Neural cell (in vitro differentiated cells): ENCODE measurements around the gene NSUN6.

Source experiments
- CTCF ChIP-seq: fragments of 450-650 bp; IDR thresholded peaks from 2 replicates; pipeline ENCODE4 v1.5.1; 2014; ENCODE audit warnings: antibody characterized with exemption, mild to moderate bottlenecking, moderate library complexity; ENCODE audit not compliant: poor library complexity, severe bottlenecking
- EP300 ChIP-seq: fragments of 450-650 bp; conservative IDR thresholded peaks from 2 replicates; pipeline ENCODE4 v1.6.1; 2014; ENCODE audit warnings: antibody characterized with exemption, mild to moderate bottlenecking, moderate library complexity; ENCODE audit not compliant: poor library complexity, severe bottlenecking
- EZH2 ChIP-seq: fragments of 200-600, 300-800 bp; shearing (Covaris generic), sonication (generic); IDR thresholded peaks from 2 replicates; pipeline ENCODE4 v1.6.1; 2014; ENCODE audit warnings: antibody characterized with exemption, low read length, borderline replicate concordance, mild to moderate bottlenecking; ENCODE audit not compliant: insufficient read depth, poor library complexity, severe bottlenecking
- MXI1 ChIP-seq: fragments of 450-650 bp; conservative IDR thresholded peaks from 2 replicates; pipeline ENCODE4 v1.6.1; 2014; ENCODE audit warnings: antibody characterized with exemption, mild to moderate bottlenecking; ENCODE audit not compliant: poor library complexity, severe bottlenecking
- POLR2AphosphoS5 ChIP-seq: IDR thresholded peaks from 2 replicates; pipeline ENCODE4 v1.6.1; 2012
- RAD21 ChIP-seq: fragments of 450-650 bp; conservative IDR thresholded peaks from 2 replicates; pipeline ENCODE4 v1.6.1; 2014; ENCODE audit warnings: antibody characterized with exemption, mild to moderate bottlenecking, moderate library complexity
- SMC3 ChIP-seq: fragments of 450-650 bp; conservative IDR thresholded peaks from 2 replicates; pipeline ENCODE4 v1.6.1; 2014; ENCODE audit warnings: antibody characterized with exemption, mild to moderate bottlenecking, moderate library complexity; ENCODE audit not compliant: poor library complexity
- TAF1 ChIP-seq: IDR thresholded peaks from 2 replicates; pipeline ENCODE4 v1.6.1; 2012; ENCODE audit warnings: low read depth
- TF ChIP-seq, protein P1 (sequence below): IDR thresholded peaks from 2 replicates; pipeline ENCODE4 v1.6.1; 2012; ENCODE audit warnings: borderline replicate concordance

DNA sequence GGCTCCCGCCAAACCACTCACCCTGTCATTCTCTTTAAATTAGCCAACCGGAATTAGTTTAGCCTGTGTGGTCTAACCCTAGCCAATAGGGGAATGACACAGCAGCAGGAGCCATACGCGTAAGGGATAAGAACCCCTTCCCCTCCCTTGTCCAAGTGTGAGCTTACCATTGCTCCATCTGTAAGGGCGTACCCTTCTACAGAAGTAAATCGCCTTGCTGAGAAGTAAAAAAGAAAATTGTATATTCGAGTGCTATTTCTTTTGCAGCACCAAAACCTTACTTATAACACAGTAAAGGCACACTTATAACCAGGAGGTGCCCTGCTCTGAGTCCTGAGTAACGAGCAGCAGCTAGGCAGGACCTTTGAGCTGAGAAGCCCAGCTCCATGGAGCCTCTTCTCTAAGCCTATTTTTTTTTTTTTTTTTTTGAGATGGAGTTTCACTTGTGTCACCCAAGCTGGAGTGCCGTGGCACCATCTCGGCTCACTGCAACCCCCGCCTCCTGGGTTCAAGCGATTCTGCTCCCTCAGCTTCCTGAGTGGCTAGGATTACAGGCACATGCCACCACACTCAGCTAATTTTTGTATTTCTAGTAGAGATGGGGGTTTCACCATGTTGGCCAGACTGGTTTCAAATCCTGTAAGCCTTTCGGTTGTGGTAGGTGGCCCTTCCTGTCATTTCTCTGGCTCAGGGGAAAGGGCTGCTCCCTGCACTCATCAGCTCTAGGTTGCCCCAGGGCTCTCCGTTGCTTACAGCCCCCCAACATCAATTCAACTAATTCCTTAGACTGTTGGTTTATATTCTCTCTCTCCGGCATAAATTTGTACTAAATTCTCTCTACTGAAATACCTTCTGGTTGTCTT is 73.3 kb downstream of the NSUN6 start:
- TF ChIP-seq POLR2AphosphoS5 = no peak
- TF ChIP-seq TAF1 = no peak
- TF ChIP-seq CTCF = no peak
- no peak for TF ChIP-seq EP300
- TF ChIP-seq, protein P1, sequence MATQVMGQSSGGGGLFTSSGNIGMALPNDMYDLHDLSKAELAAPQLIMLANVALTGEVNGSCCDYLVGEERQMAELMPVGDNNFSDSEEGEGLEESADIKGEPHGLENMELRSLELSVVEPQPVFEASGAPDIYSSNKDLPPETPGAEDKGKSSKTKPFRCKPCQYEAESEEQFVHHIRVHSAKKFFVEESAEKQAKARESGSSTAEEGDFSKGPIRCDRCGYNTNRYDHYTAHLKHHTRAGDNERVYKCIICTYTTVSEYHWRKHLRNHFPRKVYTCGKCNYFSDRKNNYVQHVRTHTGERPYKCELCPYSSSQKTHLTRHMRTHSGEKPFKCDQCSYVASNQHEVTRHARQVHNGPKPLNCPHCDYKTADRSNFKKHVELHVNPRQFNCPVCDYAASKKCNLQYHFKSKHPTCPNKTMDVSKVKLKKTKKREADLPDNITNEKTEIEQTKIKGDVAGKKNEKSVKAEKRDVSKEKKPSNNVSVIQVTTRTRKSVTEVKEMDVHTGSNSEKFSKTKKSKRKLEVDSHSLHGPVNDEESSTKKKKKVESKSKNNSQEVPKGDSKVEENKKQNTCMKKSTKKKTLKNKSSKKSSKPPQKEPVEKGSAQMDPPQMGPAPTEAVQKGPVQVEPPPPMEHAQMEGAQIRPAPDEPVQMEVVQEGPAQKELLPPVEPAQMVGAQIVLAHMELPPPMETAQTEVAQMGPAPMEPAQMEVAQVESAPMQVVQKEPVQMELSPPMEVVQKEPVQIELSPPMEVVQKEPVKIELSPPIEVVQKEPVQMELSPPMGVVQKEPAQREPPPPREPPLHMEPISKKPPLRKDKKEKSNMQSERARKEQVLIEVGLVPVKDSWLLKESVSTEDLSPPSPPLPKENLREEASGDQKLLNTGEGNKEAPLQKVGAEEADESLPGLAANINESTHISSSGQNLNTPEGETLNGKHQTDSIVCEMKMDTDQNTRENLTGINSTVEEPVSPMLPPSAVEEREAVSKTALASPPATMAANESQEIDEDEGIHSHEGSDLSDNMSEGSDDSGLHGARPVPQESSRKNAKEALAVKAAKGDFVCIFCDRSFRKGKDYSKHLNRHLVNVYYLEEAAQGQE = no peak
- no peak for TF ChIP-seq EZH2
- no peak for TF ChIP-seq RAD21
- no peak for TF ChIP-seq SMC3
- TF ChIP-seq MXI1 = no peak
